HepG2 (cell line): ENCODE data around the gene RUSC1. TPM values are rescaled to one million over a fixed set of nuclear protein-coding genes. Genes with fewer than 3 reads are reported as not detected.

ENCODE experiments used
- ATAC-seq: fragments of 200-7000 bp; cut with Tn5 transposase; 3 replicates; pipeline ENCODE4 v1.9.1; 2020; ENCODE audit warnings: mild to moderate bottlenecking, moderate library complexity
- BruUV-seq: library from RNA; stranded (reverse); fragments of 400-500 nt; replicated peaks from 2 replicates; lab custom pipeline; 2021; lab: Mats Ljungman, UMichigan
- CTCF ChIA-PET: fragments of 300-600 bp; formaldehyde crosslinking; extraction: SDS; loops from one replicate; lab custom pipeline; 2021; ENCODE audit warnings: low total read pairs, inconsistent platforms, low intra/inter-chr PET ratio; lab: Yijun Ruan, JAX
- POLR2A ChIA-PET: fragments of 350-600 bp; sonication (Branson Sonifier 250); formaldehyde crosslinking; loops from one replicate; lab custom pipeline; 2020; ENCODE audit warnings: antibody characterized with exemption, inconsistent platforms; lab: Yijun Ruan, JAX
- DNase-seq: peaks from one replicate; pipeline ENCODE4 v3.0.0-alpha.2; 2015; ENCODE audit warnings: low spot score
- FAIRE-seq: peaks from 3 replicates; lab custom pipeline; 2011; peaks lifted over from hg19 to GRCh38; lab: Jason Lieb, UNC
- H2AFZ ChIP-seq: one replicate; pipeline ENCODE4 v1.6.1; 2011; ENCODE audit warnings: low read length, inconsistent platforms
- H3K27ac ChIP-seq: fragments of 300-600 bp; 3 replicates; pipeline ENCODE4 v1.8.0; 2011; ENCODE audit warnings: mixed run types, mild to moderate bottlenecking, mixed read lengths, low read length, inconsistent platforms; ENCODE audit not compliant: insufficient read depth; ENCODE audit errors: extremely low read length
- H3K27me3 ChIP-seq, 2 experiments: fragments of 200-600 bp in 1 of 2; 2 replicates in 1 of 2; 3 replicates in 1 of 2; pipeline versions ENCODE4 v1.6.0 to v1.8.0; 2011; ENCODE audit warnings: low read length in 2 of 2, mild to moderate bottlenecking in 2 of 2, moderate library complexity in 2 of 2, inconsistent platforms in 1 of 2; ENCODE audit not compliant: insufficient read depth in 2 of 2, control insufficient read depth in 1 of 2
- H3K36me3 ChIP-seq, 2 experiments: fragments of 200-600 bp in 1 of 2; replicated peaks in 1 of 2; 2 replicates in 1 of 2; 3 replicates in 1 of 2; pipeline versions ENCODE4 v1.5.1 to v1.8.0; 2011; ENCODE audit warnings: low read length in 2 of 2, inconsistent platforms in 1 of 2; ENCODE audit not compliant: insufficient read depth in 2 of 2, control insufficient read depth in 1 of 2
- H3K4me1 ChIP-seq: 2 replicates; pipeline ENCODE4 v1.5.1; 2012; ENCODE audit warnings: low read length, inconsistent platforms; ENCODE audit not compliant: insufficient read depth
- H3K4me2 ChIP-seq: 2 replicates; pipeline ENCODE4 v1.6.0; 2011; ENCODE audit warnings: low read depth, low read length, inconsistent platforms
- H3K4me3 ChIP-seq, 3 experiments: fragments of 200-600 bp in 1 of 3; sonication (generic), shearing (Covaris generic) in 1 of 3; replicated peaks in 1 of 3; 2 replicates each; pipeline ENCODE4 v1.5.1; 2011 to 2016; ENCODE audit warnings: low read length in 3 of 3, inconsistent platforms in 2 of 3, low read depth in 2 of 3, mild to moderate bottlenecking in 2 of 3, control low read depth in 1 of 3, mixed read lengths in 1 of 3; ENCODE audit not compliant: insufficient read depth in 1 of 3
- H3K79me2 ChIP-seq: one replicate; pipeline ENCODE4 v1.6.1; 2011; ENCODE audit warnings: low read length, inconsistent platforms; ENCODE audit not compliant: insufficient read depth
- H3K9ac ChIP-seq: 2 replicates; pipeline ENCODE4 v1.6.0; 2011; ENCODE audit warnings: mild to moderate bottlenecking, low read depth, low read length, inconsistent platforms; ENCODE audit not compliant: insufficient read depth
- H3K9me3 ChIP-seq: 2 replicates; pipeline ENCODE4 v1.5.1; 2012; ENCODE audit warnings: mild to moderate bottlenecking, low read length
- H4K20me1 ChIP-seq: 2 replicates; pipeline ENCODE4 v1.6.0; 2011; ENCODE audit warnings: inconsistent platforms, mild to moderate bottlenecking, low read length, moderate library complexity; ENCODE audit not compliant: insufficient read depth
- CREB1 ChIP-seq, 2 experiments: fragments of 450-650 bp in 1 of 2; IDR thresholded peaks; 2 replicates each; pipeline ENCODE4 v1.6.1; 2016 to 2017; ENCODE audit warnings: control low read depth in 1 of 2, mild to moderate bottlenecking in 1 of 2, missing compliant biosample characterization in 1 of 2, missing genetic modification characterization in 1 of 2
- FOXM1 ChIP-seq: sonication (generic); formaldehyde crosslinking; IDR thresholded peaks from 2 replicates; pipeline ENCODE4 v1.5.0; 2020; ENCODE audit warnings: missing genetic modification reagents
- MEIS2 ChIP-seq: sonication (generic); formaldehyde crosslinking; IDR thresholded peaks from 2 replicates; pipeline ENCODE4 v1.9.0; 2021; ENCODE audit warnings: mild to moderate bottlenecking, missing genetic modification reagents
- NFE2 ChIP-seq: sonication (generic); formaldehyde crosslinking; IDR thresholded peaks from 2 replicates; pipeline ENCODE4 v1.4.0; 2020; ENCODE audit warnings: missing genetic modification reagents
- SIX1 ChIP-seq: sonication (generic); formaldehyde crosslinking; IDR thresholded peaks from 2 replicates; pipeline ENCODE4 v1.4.0; 2020; ENCODE audit warnings: missing genetic modification reagents, borderline replicate concordance
- ZMAT3 ChIP-seq: sonication (generic); formaldehyde crosslinking; conservative IDR thresholded peaks from 2 replicates; pipeline ENCODE4 v1.7.0; 2021; ENCODE audit warnings: missing genetic modification reagents
- ZNF513 ChIP-seq: sonication (generic); formaldehyde crosslinking; conservative IDR thresholded peaks from 2 replicates; pipeline ENCODE4 v1.5.0; 2020; ENCODE audit warnings: missing genetic modification reagents
- ZNF598 ChIP-seq: sonication (generic); formaldehyde crosslinking; IDR thresholded peaks from 2 replicates; pipeline ENCODE4 v1.5.1; 2020; ENCODE audit warnings: mild to moderate bottlenecking, missing genetic modification reagents, borderline replicate concordance
- ZNF605 ChIP-seq: sonication (generic); formaldehyde crosslinking; IDR thresholded peaks from 2 replicates; pipeline ENCODE4 v1.8.0; 2022; ENCODE audit warnings: mild to moderate bottlenecking, missing genetic modification reagents
- WGBS: methylation state at CpG from one replicate; pipeline ENCODE4 v1.1.6; 2017; ENCODE audit warnings: low lambda C conversion rate; 5-methylcytosine and 5-hydroxymethylcytosine counted together
- in situ Hi-C: cut with HindIII; loops from 2 replicates; pipeline ENCODE4 v1.10.0; 2017; ENCODE audit warnings: low pct_unique_long_range_greater_than_20kb; ENCODE audit not compliant: extremely low pct_ligation_motif_present
- intact Hi-C: fragments of 100-400 bp; cut with micrococcal nuclease; formaldehyde crosslinking; loops from one replicate; pipeline ENCODE4 v1.10.0; 2022; ENCODE audit not compliant: unreplicated experiment
- polyA plus RNA-seq, 8 experiments: library from polyadenylated mRNA; depleted of rRNA in 3 of 8; stranded (reverse) in 7 of 8; unstranded in 1 of 8; fragments of >200 nt; fragmentation: Illumina TruSeq in 4 of 8; extraction: Trizol in 4 of 8; gene quantifications; 2 replicates each; pipeline versions ENCODE4 v1.2.1 to v1.2.3, GENCODE V29; 2011 to 2016; ENCODE audit warnings: low read depth in 4 of 8, missing spikeins in 1 of 8, mixed read lengths in 1 of 8; ENCODE audit not compliant: insufficient read depth in 1 of 8
- total RNA-seq, 5 experiments: library from RNA; depleted of rRNA; stranded (reverse); fragments of >200 nt; fragmentation: Illumina TruSeq; extraction: Trizol; gene quantifications; 2 replicates each; pipeline ENCODE4 v1.2.3, GENCODE V29; 2016; ENCODE audit warnings: low read depth in 1 of 5
- TF ChIP-seq, protein P1 (sequence below): IDR thresholded peaks from 2 replicates; pipeline ENCODE4 v1.6.1; 2012; ENCODE audit warnings: low read length, improper control_type of control experiment
- TF ChIP-seq, protein P2 (sequence below): sonication (generic); formaldehyde crosslinking; IDR thresholded peaks from 2 replicates; pipeline ENCODE4 v1.5.0; 2020; ENCODE audit warnings: mild to moderate bottlenecking, missing genetic modification reagents
- TF ChIP-seq, protein P3 (sequence below): sonication (generic); formaldehyde crosslinking; IDR thresholded peaks from 2 replicates; pipeline ENCODE4 v1.8.1; 2023; ENCODE audit warnings: mild to moderate bottlenecking, missing genetic modification reagents
- TF ChIP-seq, protein P4 (sequence below): sonication (generic); formaldehyde crosslinking; IDR thresholded peaks from 2 replicates; pipeline ENCODE4 v1.8.1; 2022; ENCODE audit warnings: mild to moderate bottlenecking, missing genetic modification reagents

RUSC1 gene
- total and polyA plus RNA-seq, 2 of the 13 experiments (the other 11 are each of a cell fraction or from before 2014, with no cell fraction given) = 18.7 to 20.4 TPM

DNA sequence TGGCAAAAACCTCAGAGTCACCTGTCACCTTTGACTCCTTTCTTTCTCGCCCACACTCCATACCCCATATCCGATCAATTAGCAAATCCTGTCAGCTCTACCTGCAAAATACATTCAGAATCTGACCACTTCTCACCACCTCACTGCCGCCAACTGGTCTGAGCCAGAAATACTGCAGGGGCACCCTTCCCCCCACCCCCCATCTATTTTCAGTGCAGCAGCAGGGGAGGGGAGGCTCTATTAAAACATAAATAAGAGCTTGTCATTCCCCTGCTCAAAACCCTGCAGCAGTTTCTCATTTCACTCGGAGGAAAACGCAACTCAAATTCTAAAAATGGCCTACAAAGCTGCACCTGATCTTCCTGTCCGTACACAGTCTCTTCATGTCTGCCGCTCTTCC, 23.3 kb upstream of the RUSC1 start (continued):
- TF ChIP-seq, protein P1, sequence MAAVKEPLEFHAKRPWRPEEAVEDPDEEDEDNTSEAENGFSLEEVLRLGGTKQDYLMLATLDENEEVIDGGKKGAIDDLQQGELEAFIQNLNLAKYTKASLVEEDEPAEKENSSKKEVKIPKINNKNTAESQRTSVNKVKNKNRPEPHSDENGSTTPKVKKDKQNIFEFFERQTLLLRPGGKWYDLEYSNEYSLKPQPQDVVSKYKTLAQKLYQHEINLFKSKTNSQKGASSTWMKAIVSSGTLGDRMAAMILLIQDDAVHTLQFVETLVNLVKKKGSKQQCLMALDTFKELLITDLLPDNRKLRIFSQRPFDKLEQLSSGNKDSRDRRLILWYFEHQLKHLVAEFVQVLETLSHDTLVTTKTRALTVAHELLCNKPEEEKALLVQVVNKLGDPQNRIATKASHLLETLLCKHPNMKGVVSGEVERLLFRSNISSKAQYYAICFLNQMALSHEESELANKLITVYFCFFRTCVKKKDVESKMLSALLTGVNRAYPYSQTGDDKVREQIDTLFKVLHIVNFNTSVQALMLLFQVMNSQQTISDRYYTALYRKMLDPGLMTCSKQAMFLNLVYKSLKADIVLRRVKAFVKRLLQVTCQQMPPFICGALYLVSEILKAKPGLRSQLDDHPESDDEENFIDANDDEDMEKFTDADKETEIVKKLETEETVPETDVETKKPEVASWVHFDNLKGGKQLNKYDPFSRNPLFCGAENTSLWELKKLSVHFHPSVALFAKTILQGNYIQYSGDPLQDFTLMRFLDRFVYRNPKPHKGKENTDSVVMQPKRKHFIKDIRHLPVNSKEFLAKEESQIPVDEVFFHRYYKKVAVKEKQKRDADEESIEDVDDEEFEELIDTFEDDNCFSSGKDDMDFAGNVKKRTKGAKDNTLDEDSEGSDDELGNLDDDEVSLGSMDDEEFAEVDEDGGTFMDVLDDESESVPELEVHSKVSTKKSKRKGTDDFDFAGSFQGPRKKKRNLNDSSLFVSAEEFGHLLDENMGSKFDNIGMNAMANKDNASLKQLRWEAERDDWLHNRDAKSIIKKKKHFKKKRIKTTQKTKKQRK = no peak
- no peak for TF ChIP-seq FOXM1 (CRISPR knock-in tag)
- TF ChIP-seq, protein P2, sequence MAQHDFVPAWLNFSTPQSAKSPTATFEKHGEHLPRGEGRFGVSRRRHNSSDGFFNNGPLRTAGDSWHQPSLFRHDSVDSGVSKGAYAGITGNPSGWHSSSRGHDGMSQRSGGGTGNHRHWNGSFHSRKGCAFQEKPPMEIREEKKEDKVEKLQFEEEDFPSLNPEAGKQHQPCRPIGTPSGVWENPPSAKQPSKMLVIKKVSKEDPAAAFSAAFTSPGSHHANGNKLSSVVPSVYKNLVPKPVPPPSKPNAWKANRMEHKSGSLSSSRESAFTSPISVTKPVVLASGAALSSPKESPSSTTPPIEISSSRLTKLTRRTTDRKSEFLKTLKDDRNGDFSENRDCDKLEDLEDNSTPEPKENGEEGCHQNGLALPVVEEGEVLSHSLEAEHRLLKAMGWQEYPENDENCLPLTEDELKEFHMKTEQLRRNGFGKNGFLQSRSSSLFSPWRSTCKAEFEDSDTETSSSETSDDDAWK (CRISPR knock-in tag) = no peak

GRCh38 chr1:155300024-155300423, 20.7 kb upstream of the RUSC1 start:
- ChIA-PET POLR2A (interaction anchor here (0.7 to 2.9 kb wide), 4 partner anchors 8 to 27 kb away, joined by 3 to 17 read pairs (median 10); partner anchors contain the start of gene CLK2), CTCF (no interaction called here)
- H3K4me2 ChIP-seq = peak overlapping the region; percentile 89
- BruUV-seq = no TSS peak
- H3K9ac ChIP-seq = peak overlapping the region; percentile 77
- H3K36me3 ChIP-seq = no peaks in the 10 kb centered on the region; a peak in 2 of 5 replicates
- peak overlapping the region; percentile 95 for H3K27ac ChIP-seq
- peaks cover 67% of the 10 kb centered on the region for H3K4me1 ChIP-seq
- no peaks in the 10 kb centered on the region for H3K9me3 ChIP-seq
- in situ Hi-C loops = loop anchor here (10.0 kb wide), 1 partner anchor 45 kb away; the partner anchor contains the start of gene ENTREP3
- H2AFZ ChIP-seq = no peak overlapping the region
- no peak for FAIRE-seq
- 78% methylated on average over 6 of the region's 8 CpGs for WGBS
- H3K79me2 ChIP-seq = peaks cover 6% of the 10 kb centered on the region
- no peak for ATAC-seq
- H3K27me3 ChIP-seq = no peaks in the 10 kb centered on the region; a peak in 1 of 5 replicates
- intact Hi-C loops = loop anchor here (10.0 kb wide), 1 partner anchor 95 kb away; the partner anchor contains the start of genes MTX1 and THBS3
- no peaks in the 10 kb centered on the region for H4K20me1 ChIP-seq
- H3K4me3 ChIP-seq = peak overlapping the region in 2 of 3 experiments; percentile 44 to 69; a peak in 4 of 6 replicates
- DNase-seq = no peak
- TF ChIP-seq, protein P3, sequence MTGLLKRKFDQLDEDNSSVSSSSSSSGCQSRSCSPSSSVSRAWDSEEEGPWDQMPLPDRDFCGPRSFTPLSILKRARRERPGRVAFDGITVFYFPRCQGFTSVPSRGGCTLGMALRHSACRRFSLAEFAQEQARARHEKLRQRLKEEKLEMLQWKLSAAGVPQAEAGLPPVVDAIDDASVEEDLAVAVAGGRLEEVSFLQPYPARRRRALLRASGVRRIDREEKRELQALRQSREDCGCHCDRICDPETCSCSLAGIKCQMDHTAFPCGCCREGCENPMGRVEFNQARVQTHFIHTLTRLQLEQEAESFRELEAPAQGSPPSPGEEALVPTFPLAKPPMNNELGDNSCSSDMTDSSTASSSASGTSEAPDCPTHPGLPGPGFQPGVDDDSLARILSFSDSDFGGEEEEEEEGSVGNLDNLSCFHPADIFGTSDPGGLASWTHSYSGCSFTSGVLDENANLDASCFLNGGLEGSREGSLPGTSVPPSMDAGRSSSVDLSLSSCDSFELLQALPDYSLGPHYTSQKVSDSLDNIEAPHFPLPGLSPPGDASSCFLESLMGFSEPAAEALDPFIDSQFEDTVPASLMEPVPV (CRISPR knock-in tag) = no peak
- TF ChIP-seq ZNF513 (CRISPR knock-in tag) = 0 out of 2 replicates have a peak, but pooled peaks have one; percentile 39
- no peak for TF ChIP-seq ZMAT3
- TF ChIP-seq CREB1 (IDR thresholded peaks at IDR 0.05) = no peak
- no peak for TF ChIP-seq CREB1 (CRISPR knock-in tag; IDR thresholded peaks at IDR 0.05)
- TF ChIP-seq ZNF605 (CRISPR knock-in tag) = no peak
- TF ChIP-seq MEIS2 (CRISPR knock-in tag) = peak; percentile 43; the same call in 1 of the 2 replicates
- TF ChIP-seq NFE2 = no peak
- TF ChIP-seq, protein P4, sequence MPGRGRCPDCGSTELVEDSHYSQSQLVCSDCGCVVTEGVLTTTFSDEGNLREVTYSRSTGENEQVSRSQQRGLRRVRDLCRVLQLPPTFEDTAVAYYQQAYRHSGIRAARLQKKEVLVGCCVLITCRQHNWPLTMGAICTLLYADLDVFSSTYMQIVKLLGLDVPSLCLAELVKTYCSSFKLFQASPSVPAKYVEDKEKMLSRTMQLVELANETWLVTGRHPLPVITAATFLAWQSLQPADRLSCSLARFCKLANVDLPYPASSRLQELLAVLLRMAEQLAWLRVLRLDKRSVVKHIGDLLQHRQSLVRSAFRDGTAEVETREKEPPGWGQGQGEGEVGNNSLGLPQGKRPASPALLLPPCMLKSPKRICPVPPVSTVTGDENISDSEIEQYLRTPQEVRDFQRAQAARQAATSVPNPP (CRISPR knock-in tag) = no peak
- no peak for TF ChIP-seq SIX1 (CRISPR knock-in tag)
- 0 out of 2 replicates have a peak, but pooled peaks have one; percentile 4 for TF ChIP-seq ZNF598 (CRISPR knock-in tag)
